HG02763 (cell line): ENCODE measurements around the gene ULK1.

Experiments used
- ATAC-seq: cut with Tn5 transposase; IDR thresholded peaks from one replicate; pipeline ENCODE4 v1.9.1; 2021; ENCODE audit warnings: mild to moderate bottlenecking, moderate library complexity; ENCODE audit not compliant: unreplicated experiment

Gene ULK1

GRCh38 chr12:131962069-131962468 lies 67.6 kb downstream of the ULK1 start:
- no peak for ATAC-seq

- ATAC-seq = no peak
These were observed 69.0 kb downstream of the ULK1 start for GRCh38 chr12:131963381-131963780.

GRCh38 chr12:131965073-131965472 lies 70.7 kb downstream of the ULK1 start:
- no peak for ATAC-seq

- no peak for ATAC-seq
These were observed 76.8 kb downstream of the ULK1 start for GRCh38 chr12:131971226-131971625.
